CD4-positive, alpha-beta T cell treated with Interleukin-2 at 100 ng/mL for 4 hours (primary cell): ENCODE data around the gene CCM2.
A peak's percentile ranks its signal among the peaks of the same experiment; 100 is the strongest.

Experiments
- DNase-seq: peaks from one replicate; pipeline ENCODE4 v3.0.0-alpha.2; 2020; ENCODE audit warnings: low spot score

CCM2 gene

GRCh38 chr7:45000093-45001032 lies at the start of gene CCM2:
Gene CCM2 (plus strand): TSS chr7:45000201. CDS start chr7:45000334, 133 bp downstream.
- no peak for DNase-seq

- DNase-seq, result no peak
Observed at GRCh38 chr7:44953156-44953555, 46.8 kb upstream of the CCM2 start.

GRCh38 chr7:44955733-44956132 lies 44.3 kb upstream of the CCM2 start:
- no peak for DNase-seq

GRCh38 chr7:44956157-44956766 lies 43.7 kb upstream of the CCM2 start:
- no peak for DNase-seq

- DNase-seq, result no peak
Observed at GRCh38 chr7:44958645-44959344, 41.2 kb upstream of the CCM2 start.

- DNase-seq, result peak; percentile 57
Observed at GRCh38 chr7:44959433-44959951, 40.5 kb upstream of the CCM2 start.

- DNase-seq, result no peak
Observed at GRCh38 chr7:44960011-44960580, 39.9 kb upstream of the CCM2 start.

GRCh38 chr7:44961844-44962482 lies 38.0 kb upstream of the CCM2 start:
- DNase-seq, result no peak

- DNase-seq, result no peak
Observed at GRCh38 chr7:44962483-44963251, 37.3 kb upstream of the CCM2 start.

- DNase-seq, result no peak
Observed at GRCh38 chr7:44963364-44964290, 36.4 kb upstream of the CCM2 start.

GRCh38 chr7:44964384-44964830 lies 35.6 kb upstream of the CCM2 start:
- no peak for DNase-seq

- no peak for DNase-seq
Observed at GRCh38 chr7:44964831-44965440, 35.1 kb upstream of the CCM2 start.

GRCh38 chr7:44965441-44965903 lies 34.5 kb upstream of the CCM2 start:
- no peak for DNase-seq

- no peak for DNase-seq
Observed at GRCh38 chr7:44965937-44966730, 33.9 kb upstream of the CCM2 start.

- no peak for DNase-seq
Observed at GRCh38 chr7:44966731-44967538, 33.1 kb upstream of the CCM2 start.

GRCh38 chr7:44967571-44968446 lies 32.2 kb upstream of the CCM2 start:
- no peak for DNase-seq
